HG03521 (cell line): ENCODE results near the gene ACHE.
"Not testable (repeated sequence)": the region's sequence is repeated elsewhere in the genome, so short reads cannot be mapped to it uniquely, and the experiment has no call there.

Source experiments
- ATAC-seq: cut with Tn5 transposase; IDR thresholded peaks from one replicate; pipeline ENCODE4 v1.9.1; 2021; ENCODE audit warnings: mild to moderate bottlenecking, moderate library complexity; ENCODE audit not compliant: unreplicated experiment

Gene ACHE

GRCh38 chr7:100895701-100895955 is at the start of gene ACHE:
ACHE (minus strand) TSS chr7:100895888; CDS start chr7:100894232, 1,656 bp downstream.
- ATAC-seq = no peak

GRCh38 chr7:100944138-100944537 is 48.5 kb upstream of the ACHE start:
- ATAC-seq = no peak

GRCh38 chr7:100943693-100944092 is 48.0 kb upstream of the ACHE start:
- no peak for ATAC-seq

- ATAC-seq = no peak
These were observed 46.5 kb upstream of the ACHE start for GRCh38 chr7:100942045-100942774.

GRCh38 chr7:100936167-100936566 is 40.5 kb upstream of the ACHE start:
- not testable (repeated sequence) for ATAC-seq

GRCh38 chr7:100935381-100935780 is 39.7 kb upstream of the ACHE start:
- ATAC-seq = not testable (repeated sequence)

GRCh38 chr7:100933734-100934133 is 38.0 kb upstream of the ACHE start:
- ATAC-seq = no peak

GRCh38 chr7:100929808-100930174 is 34.1 kb upstream of the ACHE start:
- ATAC-seq = no peak

- ATAC-seq = not testable (repeated sequence)
These were observed 27.9 kb upstream of the ACHE start for GRCh38 chr7:100923616-100924015.

GRCh38 chr7:100921039-100921438 is 25.4 kb upstream of the ACHE start:
- ATAC-seq = no peak

- ATAC-seq = not testable (repeated sequence)
These were observed 24.2 kb upstream of the ACHE start for GRCh38 chr7:100919779-100920437.

- ATAC-seq = not testable (repeated sequence)
These were observed 23.6 kb upstream of the ACHE start for GRCh38 chr7:100919335-100919734.

- no peak for ATAC-seq
These were observed 19.3 kb upstream of the ACHE start for GRCh38 chr7:100914879-100915447.

GRCh38 chr7:100914208-100914878 is 18.7 kb upstream of the ACHE start:
- no peak for ATAC-seq

- ATAC-seq = no peak
These were observed 15.8 kb upstream of the ACHE start for GRCh38 chr7:100911484-100911883.

GRCh38 chr7:100910443-100910842 is 14.8 kb upstream of the ACHE start:
- not testable (repeated sequence) for ATAC-seq

GRCh38 chr7:100908512-100908911 is 12.8 kb upstream of the ACHE start:
- ATAC-seq = no peak

- ATAC-seq = no peak
These were observed 7.0 kb upstream of the ACHE start for GRCh38 chr7:100902638-100903037.

GRCh38 chr7:100901921-100902332 is 6.2 kb upstream of the ACHE start:
- ATAC-seq = no peak

- no peak for ATAC-seq
These were observed 5.3 kb upstream of the ACHE start for GRCh38 chr7:100900978-100901377.

- no peak for ATAC-seq
These were observed 3.7 kb upstream of the ACHE start for GRCh38 chr7:100899432-100899831.
